Measurements from ENCODE around the gene MUS81. TPM values are rescaled to one million over a fixed set of nuclear protein-coding genes. Genes with fewer than 3 reads are reported as not detected.

MUS81 gene
- total and polyA plus RNA-seq, 2 of the 13 experiments (the other 11 are each of a cell fraction or from before 2014, with no cell fraction given), result 25.6 to 30.2 TPM

GRCh38 chr11:65857853-65858680 lies 2.2 kb upstream of the MUS81 start, which contains the start of gene CFL1 (continued):
- TF ChIP-seq PAXIP1 (CRISPR knock-in tag; conservative IDR thresholded peaks at IDR 0.05) (peak; percentile 47; the same call in 1 of the 2 replicates), ZNF225 (CRISPR knock-in tag; IDR thresholded peaks at IDR 0.05) (0 out of 2 replicates have a peak, but pooled peaks have one; percentile 42), ZNF556 (CRISPR knock-in tag; IDR thresholded peaks at IDR 0.05; ENCODE audit: borderline replicate concordance) (peak; percentile 94; the same call in 1 of the 2 replicates), JUN (CRISPR knock-in tag; IDR thresholded peaks at IDR 0.05) (0 out of 2 replicates have a peak, but pooled peaks have one; percentile 24), ZNF678 (CRISPR knock-in tag; IDR thresholded peaks at IDR 0.05) (no peak; the same call in 1 of the 2 replicates), POGK (CRISPR knock-in tag; conservative IDR thresholded peaks at IDR 0.05) (peak; percentile 29; the same call in 1 of the 2 replicates), ZNF674 (CRISPR knock-in tag; IDR thresholded peaks at IDR 0.05; ENCODE audit: low read depth) (no peak), PATZ1 (CRISPR knock-in tag; IDR thresholded peaks at IDR 0.05) (peak; percentile 51; the same call in 1 of the 2 replicates), GPBP1L1 (CRISPR knock-in tag; IDR thresholded peaks at IDR 0.05) (no peak), CREB1 (IDR thresholded peaks at IDR 0.05) (peak; percentile 52; the same call in 1 of the 2 replicates), CREB1 (CRISPR knock-in tag; IDR thresholded peaks at IDR 0.05) (peak; percentile 64), MAX (IDR thresholded peaks at IDR 0.05) (peak; percentile 68; the same call in 1 of the 2 replicates), ZNF816 (CRISPR knock-in tag; IDR thresholded peaks at IDR 0.05; ENCODE audit: borderline replicate concordance) (peak; percentile 90; the same call in 1 of the 2 replicates), NFIB (CRISPR knock-in tag; IDR thresholded peaks at IDR 0.05; ENCODE audit: borderline replicate concordance) (no peak), ATF5 (CRISPR knock-in tag; IDR thresholded peaks at IDR 0.05; ENCODE audit: low read depth) (no peak)

All from HepG2 (cell line).